H9 (cell line): ENCODE results near the gene NALCN. TPM values are rescaled to one million over a fixed set of nuclear protein-coding genes. Genes with fewer than 3 reads are reported as not detected.

Experiments
- DNase-seq: peaks from one replicate; pipeline ENCODE4 v3.0.0-alpha.2; 2017
- H2AFZ ChIP-seq: one replicate; pipeline ENCODE4 v1.6.1; 2013; ENCODE audit warnings: mild to moderate bottlenecking, low read length, control low read depth, moderate library complexity
- H2AK5ac ChIP-seq: 2 replicates; pipeline ENCODE4 v1.6.1; 2013; ENCODE audit warnings: low read length, control low read depth, mixed read lengths; ENCODE audit not compliant: insufficient read length
- H2BK120ac ChIP-seq: one replicate; pipeline ENCODE4 v1.6.1; 2013; ENCODE audit warnings: low read depth, mild to moderate bottlenecking, low read length, control low read depth, inconsistent platforms; ENCODE audit not compliant: poor library complexity, severe bottlenecking
- H2BK12ac ChIP-seq: 2 replicates; pipeline ENCODE4 v1.6.1; 2013; ENCODE audit warnings: low read length, control low read depth, mixed read lengths, low read depth; ENCODE audit not compliant: insufficient read length
- H2BK15ac ChIP-seq: 2 replicates; pipeline ENCODE4 v1.6.1; 2013; ENCODE audit warnings: low read depth, low read length, control low read depth
- H2BK20ac ChIP-seq: one replicate; pipeline ENCODE4 v1.6.1; 2013; ENCODE audit warnings: low read depth, mild to moderate bottlenecking, low read length, control low read depth, inconsistent platforms; ENCODE audit not compliant: poor library complexity, severe bottlenecking
- H2BK5ac ChIP-seq: 2 replicates; pipeline ENCODE4 v1.6.1; 2013; ENCODE audit warnings: low read length, control low read depth, mixed read lengths; ENCODE audit not compliant: insufficient read length
- H3K14ac ChIP-seq: 2 replicates; pipeline ENCODE4 v1.6.1; 2013; ENCODE audit warnings: low read length, control low read depth; ENCODE audit not compliant: insufficient read depth
- H3K18ac ChIP-seq: 2 replicates; pipeline ENCODE4 v1.6.1; 2013; ENCODE audit warnings: low read depth, mild to moderate bottlenecking, mixed read lengths, low read length, control low read depth; ENCODE audit not compliant: insufficient read length
- H3K23ac ChIP-seq: 2 replicates; pipeline ENCODE4 v1.6.1; 2013; ENCODE audit warnings: low read length, control low read depth, mixed read lengths, low read depth; ENCODE audit not compliant: insufficient read length
- H3K23me2 ChIP-seq: 2 replicates; pipeline ENCODE4 v1.6.1; 2013; ENCODE audit warnings: low read depth, mild to moderate bottlenecking, mixed read lengths, low read length, control low read depth; ENCODE audit not compliant: insufficient read length, poor library complexity, severe bottlenecking
- H3K27ac ChIP-seq: 2 replicates; pipeline ENCODE4 v1.5.1; 2013; ENCODE audit warnings: low read length, control low read depth, mixed read lengths, low read depth; ENCODE audit not compliant: insufficient read length
- H3K27me3 ChIP-seq: 2 replicates; pipeline ENCODE4 v1.6.1; 2013; ENCODE audit warnings: low read length, control low read depth, inconsistent platforms; ENCODE audit not compliant: insufficient read depth
- H3K4ac ChIP-seq: 2 replicates; pipeline ENCODE4 v1.6.1; 2013; ENCODE audit warnings: low read depth, mild to moderate bottlenecking, control low read depth, inconsistent platforms, low read length, moderate library complexity
- H3K4me1 ChIP-seq: 2 replicates; pipeline ENCODE4 v1.6.1; 2013; ENCODE audit warnings: low read length, control low read depth, inconsistent platforms; ENCODE audit not compliant: insufficient read depth
- H3K4me2 ChIP-seq: 2 replicates; pipeline ENCODE4 v1.6.1; 2013; ENCODE audit warnings: low read length, control low read depth, mixed read lengths; ENCODE audit not compliant: insufficient read length, insufficient read depth
- H3K56ac ChIP-seq: 2 replicates; pipeline ENCODE4 v1.6.1; 2013; ENCODE audit warnings: low read depth, mild to moderate bottlenecking, mixed read lengths, low read length, control low read depth; ENCODE audit not compliant: insufficient read length
- H3K79me1 ChIP-seq: 2 replicates; pipeline ENCODE4 v1.6.1; 2013; ENCODE audit warnings: low read depth, mild to moderate bottlenecking, moderate library complexity, low read length, control low read depth, inconsistent platforms; ENCODE audit not compliant: insufficient read depth, poor library complexity, severe bottlenecking
- H3K79me2 ChIP-seq: 2 replicates; pipeline ENCODE4 v1.6.1; 2013; ENCODE audit warnings: low read length, control low read depth, inconsistent platforms; ENCODE audit not compliant: insufficient read depth
- H3K9ac ChIP-seq: 2 replicates; pipeline ENCODE4 v1.6.1; 2013; ENCODE audit warnings: low read length, control low read depth, mixed read lengths; ENCODE audit not compliant: insufficient read length; ENCODE audit errors: extremely low read depth
- H3K9me3 ChIP-seq: one replicate; pipeline ENCODE4 v1.6.1; 2013; ENCODE audit warnings: low read depth, low read length, inconsistent platforms; ENCODE audit not compliant: control insufficient read depth
- H3T11ph ChIP-seq: one replicate; pipeline ENCODE4 v1.6.1; 2013; ENCODE audit warnings: mild to moderate bottlenecking, low read length, control low read depth, inconsistent platforms
- H4K20me1 ChIP-seq: one replicate; pipeline ENCODE4 v1.6.1; 2013; ENCODE audit not compliant: control insufficient read depth, insufficient read length, insufficient read depth
- H4K5ac ChIP-seq: 2 replicates; pipeline ENCODE4 v1.6.1; 2013; ENCODE audit warnings: low read depth, mild to moderate bottlenecking, mixed read lengths, low read length, control low read depth; ENCODE audit not compliant: insufficient read length
- H4K8ac ChIP-seq: replicated peaks from 2 replicates; pipeline ENCODE4 v1.6.1; 2013; ENCODE audit warnings: low read length, control low read depth, mixed read lengths, low read depth; ENCODE audit not compliant: insufficient read length
- H4K91ac ChIP-seq: 2 replicates; pipeline ENCODE4 v1.6.1; 2013; ENCODE audit warnings: low read depth, mild to moderate bottlenecking, moderate library complexity, mixed read lengths, low read length, control low read depth; ENCODE audit not compliant: insufficient read length
- H3K27ac Mint-ChIP-seq, 3 experiments: 2 replicates in 2 of 3; 3 replicates in 1 of 3; pipeline ENCODE4 v1.8.0; 2020 to 2021; ENCODE audit warnings: mixed read lengths in 3 of 3, mild to moderate bottlenecking in 1 of 3, moderate library complexity in 1 of 3
- H3K27me3 Mint-ChIP-seq: 2 replicates; pipeline ENCODE4 v1.8.0; 2021; ENCODE audit warnings: low read depth, mild to moderate bottlenecking, moderate library complexity, mixed read lengths
- H3K36me3 Mint-ChIP-seq, 3 experiments: 2 replicates in 2 of 3; 3 replicates in 1 of 3; pipeline ENCODE4 v1.8.0; 2020 to 2021; ENCODE audit warnings: low read depth in 3 of 3, mixed read lengths in 3 of 3; ENCODE audit not compliant: insufficient read depth in 1 of 3
- H3K4me1 Mint-ChIP-seq, 2 experiments: 2 replicates each; pipeline ENCODE4 v1.8.0; 2020; ENCODE audit warnings: mixed read lengths in 2 of 2
- H3K4me3 Mint-ChIP-seq, 2 experiments: 2 replicates in 1 of 2; 3 replicates in 1 of 2; pipeline ENCODE4 v1.8.0; 2020 to 2021; ENCODE audit warnings: mild to moderate bottlenecking in 2 of 2, mixed read lengths in 2 of 2, moderate library complexity in 1 of 2
- H3K9me3 Mint-ChIP-seq, 2 experiments: 2 replicates in 1 of 2; 3 replicates in 1 of 2; pipeline ENCODE4 v1.8.0; 2020; ENCODE audit warnings: mild to moderate bottlenecking in 2 of 2, mixed read lengths in 2 of 2, moderate library complexity in 1 of 2
- CTCF ChIP-seq: fragments of 200-600 bp; sonication (generic); conservative IDR thresholded peaks from 3 replicates; pipeline ENCODE4 v1.8.0; 2021; ENCODE audit warnings: antibody characterized with exemption, mild to moderate bottlenecking
- WGBS: extraction: QIAGEN DNeasy Blood & Tissue Kit; methylation state at CpG from one replicate; pipeline ENCODE4 v1.1.7; 2013; ENCODE audit warnings: missing lambda C conversion rate, low lambda C conversion rate, mixed read lengths; ENCODE audit not compliant: insufficient read length; ENCODE audit errors: extremely low coverage; 5-methylcytosine and 5-hydroxymethylcytosine counted together
- total RNA-seq: library from RNA; stranded (reverse); gene quantifications from 2 replicates; pipeline ENCODE4 v1.2.1, GENCODE V29; 2021

Gene NALCN
- total RNA-seq, 1 experiment from 2014 or later, result 0.09 TPM

- no CpG with 5 or more reads among the region's 2 CpGs for WGBS
- no peaks in the 10 kb centered on the region for H3K23me2 ChIP-seq
- H3K9me3 ChIP-seq, result no peaks in the 10 kb centered on the region
- H3K27me3 ChIP-seq, result no peaks in the 10 kb centered on the region
- Mint-ChIP-seq H3K36me3 (peaks cover 0 to 8% (median 6%) of the 10 kb centered on the region in 3 experiments; a peak in 2 of 7 replicates), H3K9me3 (peaks cover 7% of the 10 kb centered on the region in 2 experiments; a peak in 2 of 5 replicates), H3K27me3 (no peaks in the 10 kb centered on the region), H3K4me1 (peaks cover 0 to 4% of the 10 kb centered on the region in 2 experiments; a peak in 3 of 4 replicates), H3K4me3 (no peak overlapping the region), H3K27ac (no peak overlapping the region)
- no peak overlapping the region for H3K4me2 ChIP-seq
- no peaks in the 10 kb centered on the region for H3K79me2 ChIP-seq
- no peak overlapping the region for H2BK12ac ChIP-seq
- H3K18ac ChIP-seq, result no peak overlapping the region
- no peak overlapping the region for H4K8ac ChIP-seq
- no peaks in the 10 kb centered on the region for H3K4me1 ChIP-seq
- H2AFZ ChIP-seq, result no peak overlapping the region
- no peaks in the 10 kb centered on the region for H4K20me1 ChIP-seq
- no peak overlapping the region for H2BK20ac ChIP-seq
- H3K56ac ChIP-seq, result no peak overlapping the region
- H3K79me1 ChIP-seq, result no peaks in the 10 kb centered on the region
- no peak overlapping the region for H3K4ac ChIP-seq
- no peak overlapping the region for H2BK120ac ChIP-seq
- H3K9ac ChIP-seq, result no peak overlapping the region
- H4K5ac ChIP-seq, result no peak overlapping the region
- H3K14ac ChIP-seq, result no peak overlapping the region
- H3K27ac ChIP-seq, result no peak overlapping the region
- H3T11ph ChIP-seq, result no peak overlapping the region
- no peak overlapping the region for H3K23ac ChIP-seq
- TF ChIP-seq CTCF, result no peak
- H2BK15ac ChIP-seq, result no peak overlapping the region
- no peak for DNase-seq
- no peak overlapping the region for H2BK5ac ChIP-seq
- no peak overlapping the region for H2AK5ac ChIP-seq
- no peak overlapping the region for H4K91ac ChIP-seq
Observed at GRCh38 chr13:101205408-101205807, 210.9 kb downstream of the NALCN start.
